ENCODE results near the gene DNAH10.

DNAH10 gene

DNA sequence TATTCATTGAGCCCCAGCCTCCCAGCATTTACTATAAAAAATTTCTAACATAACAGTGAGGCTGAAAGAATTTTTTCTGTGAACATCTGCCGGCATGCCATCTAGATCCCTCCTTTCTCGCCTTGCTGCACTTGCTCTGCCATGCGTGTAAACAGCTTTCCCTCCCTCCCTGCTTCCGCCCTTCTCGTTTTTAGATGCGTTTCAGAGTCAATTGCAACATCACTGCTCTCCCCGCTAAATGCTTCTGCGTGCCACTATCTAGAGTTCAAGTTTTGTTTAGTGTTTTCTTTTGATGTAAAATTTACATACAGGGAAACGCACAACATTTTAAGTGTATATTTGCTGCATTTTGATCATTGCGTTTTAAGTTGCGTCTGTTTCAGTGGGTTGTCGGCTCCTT is 126.9 kb downstream of the DNAH10 start:
- no peak for DNase-seq (ENCODE audit: low read depth in 2 of 2)

GRCh38 chr12:123889848-123890535 is 127.9 kb downstream of the DNAH10 start:
- DNase-seq (ENCODE audit: low read depth in 2 of 2), result no peak

DNA sequence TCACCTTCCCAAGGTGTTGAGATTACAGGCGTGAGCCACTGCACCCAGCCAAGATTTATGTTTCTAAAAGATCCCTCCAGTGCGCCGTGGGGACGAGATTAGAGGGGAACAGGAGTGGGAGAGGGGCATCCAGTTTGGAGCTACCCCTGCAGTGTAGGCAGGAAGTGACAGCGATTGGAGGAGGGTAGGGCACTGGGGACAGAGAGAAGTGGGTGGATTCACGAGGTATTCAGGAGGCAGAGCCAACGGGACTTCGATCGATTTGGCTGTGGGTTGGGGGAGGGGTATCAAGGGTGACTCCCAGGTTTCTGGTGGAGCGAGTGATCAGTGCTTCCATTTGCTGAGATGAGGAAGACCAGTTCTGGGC is 128.4 kb downstream of the DNAH10 start:
- DNase-seq (ENCODE audit: low read depth in 2 of 2), result no peak

- DNase-seq (ENCODE audit: low read depth in 2 of 2), result no peak
Observed at GRCh38 chr12:123891011-123891410, 128.9 kb downstream of the DNAH10 start.

GRCh38 chr12:123891516-123892179 is 129.5 kb downstream of the DNAH10 start:
- DNase-seq (ENCODE audit: low read depth in 2 of 2), result no peak

- no peak for DNase-seq (ENCODE audit: low read depth in 2 of 2)
Observed at GRCh38 chr12:123892180-123892559, 130.1 kb downstream of the DNAH10 start.

DNA sequence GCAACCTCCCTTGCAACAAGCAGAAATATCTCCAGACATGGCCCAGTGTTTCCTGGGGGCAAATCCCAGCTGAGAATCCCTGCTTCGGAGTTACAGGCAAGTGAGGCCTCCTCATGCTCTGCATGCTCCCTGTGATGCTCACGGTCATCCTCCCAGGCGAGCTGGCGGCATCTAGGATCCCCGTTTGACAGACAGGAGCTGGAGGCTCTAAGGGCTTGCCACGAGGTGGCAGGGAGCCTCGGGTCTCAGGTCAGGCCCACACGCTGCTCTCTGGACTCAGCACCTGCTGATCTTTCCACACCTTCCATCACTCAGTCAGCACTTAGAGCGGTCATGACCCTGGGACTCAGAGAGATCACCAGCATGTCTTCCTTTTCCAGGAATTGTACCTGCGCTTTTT is 130.8 kb downstream of the DNAH10 start:
- DNase-seq (ENCODE audit: low read depth in 2 of 2), result no peak

DNA sequence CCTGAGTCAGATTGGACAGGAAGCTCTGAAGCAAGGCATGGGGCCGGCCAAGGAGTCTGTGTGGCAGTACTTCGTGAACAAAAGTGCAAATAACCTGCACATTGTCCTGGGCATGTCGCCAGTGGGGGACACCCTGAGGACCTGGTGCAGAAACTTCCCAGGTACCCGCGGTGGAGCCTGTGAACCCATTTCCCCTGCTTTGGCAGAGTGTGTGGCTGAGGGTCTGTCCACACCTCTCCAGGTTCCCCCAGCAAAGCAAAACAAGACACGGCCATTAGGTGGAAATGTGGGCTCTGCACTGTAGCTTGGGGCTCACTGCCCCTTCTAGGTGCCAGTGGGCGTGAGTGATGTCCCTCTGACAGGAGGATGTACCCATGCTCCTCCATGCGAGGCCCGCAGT is 131.2 kb downstream of the DNAH10 start:
- no peak for DNase-seq (ENCODE audit: low read depth in 2 of 2)

DNA sequence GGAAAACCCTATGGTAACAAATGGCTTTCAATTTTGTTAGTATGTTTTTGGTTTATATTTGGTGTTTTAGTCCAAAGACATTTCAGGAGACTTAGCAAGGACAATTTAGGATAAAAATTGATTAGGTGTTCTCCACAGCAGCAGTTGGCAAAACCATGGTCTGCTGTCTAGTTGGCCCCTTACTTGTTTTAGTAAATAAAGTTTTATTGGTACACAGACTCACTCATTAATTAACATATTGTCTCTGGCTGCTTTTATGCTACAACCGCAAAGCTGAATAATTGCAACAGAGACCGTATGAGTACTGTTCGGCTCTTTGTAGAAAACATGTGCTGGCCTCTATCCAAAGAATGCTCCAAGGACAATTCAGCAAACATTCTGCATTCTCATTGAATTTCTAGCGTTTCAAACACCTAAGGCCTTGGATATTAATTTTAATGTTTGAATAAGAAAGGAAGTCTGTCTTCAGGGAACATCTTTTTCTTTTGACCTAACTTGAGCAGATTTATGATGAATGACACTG is 132.8 kb downstream of the DNAH10 start:
- DNase-seq (ENCODE audit: low read depth in 2 of 2), result no peak

DNA sequence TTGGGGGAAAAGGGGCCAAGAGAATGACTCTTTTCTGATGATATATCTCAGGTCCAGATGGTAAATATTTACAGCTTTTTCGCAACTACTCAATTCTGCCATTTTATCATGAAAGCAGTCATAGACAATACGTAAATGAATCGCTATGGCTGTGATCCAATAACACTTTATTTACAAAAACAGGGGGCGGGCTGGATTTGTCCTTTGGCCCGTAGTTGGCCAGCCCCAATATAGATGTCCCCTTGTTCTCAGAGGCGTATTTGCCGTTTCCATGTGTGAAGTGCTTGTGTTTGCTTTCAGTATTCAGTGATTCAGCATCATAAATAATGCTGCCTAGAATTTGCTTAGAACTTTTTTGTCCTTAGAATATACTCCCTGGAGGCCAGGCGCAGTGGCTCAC is 133.3 kb downstream of the DNAH10 start:
- DNase-seq (ENCODE audit: low read depth in 2 of 2), result no peak

DNA sequence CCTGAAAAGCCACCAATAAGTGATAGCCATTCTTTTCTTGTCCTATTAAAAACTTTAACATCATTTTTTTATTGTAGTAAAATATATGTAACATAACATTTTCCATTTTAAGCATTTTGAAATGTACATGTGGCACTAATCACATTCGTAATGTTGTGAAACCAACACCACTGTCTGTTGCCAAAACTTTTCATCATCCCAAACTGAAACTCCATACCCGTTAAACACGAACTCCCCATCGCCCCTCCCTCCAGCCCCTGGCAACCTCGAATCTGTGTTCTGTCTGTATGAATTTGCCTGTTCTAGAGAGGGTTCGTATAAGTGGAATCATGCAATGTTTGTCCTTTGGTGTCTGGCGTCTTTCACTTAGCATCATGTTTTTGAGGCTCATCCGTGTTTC is 134.7 kb downstream of the DNAH10 start:
- peak; percentile 83 to 86 for DNase-seq (ENCODE audit: low read depth in 2 of 2)

DNA sequence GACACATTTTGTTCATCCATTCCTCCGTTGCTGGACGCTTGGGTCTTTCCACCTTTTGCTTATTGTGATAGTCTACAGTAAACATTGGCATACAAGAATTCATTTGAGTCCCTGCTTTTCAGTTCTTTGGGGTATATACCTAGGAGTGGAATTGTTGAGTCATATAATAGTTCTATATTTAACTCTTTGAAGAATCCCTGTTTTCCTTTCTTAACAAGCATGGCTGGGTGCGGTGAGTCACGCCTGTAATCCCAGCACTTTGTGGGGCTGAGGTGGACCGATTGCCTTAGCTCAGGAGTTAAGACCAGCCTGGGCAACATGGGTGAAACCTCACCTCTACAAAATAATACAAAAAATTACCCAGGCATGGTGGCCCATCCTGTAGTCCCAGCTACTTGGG is 135.1 kb downstream of the DNAH10 start:
- peak; percentile 62 to 63 for DNase-seq (ENCODE audit: low read depth in 2 of 2)

DNA sequence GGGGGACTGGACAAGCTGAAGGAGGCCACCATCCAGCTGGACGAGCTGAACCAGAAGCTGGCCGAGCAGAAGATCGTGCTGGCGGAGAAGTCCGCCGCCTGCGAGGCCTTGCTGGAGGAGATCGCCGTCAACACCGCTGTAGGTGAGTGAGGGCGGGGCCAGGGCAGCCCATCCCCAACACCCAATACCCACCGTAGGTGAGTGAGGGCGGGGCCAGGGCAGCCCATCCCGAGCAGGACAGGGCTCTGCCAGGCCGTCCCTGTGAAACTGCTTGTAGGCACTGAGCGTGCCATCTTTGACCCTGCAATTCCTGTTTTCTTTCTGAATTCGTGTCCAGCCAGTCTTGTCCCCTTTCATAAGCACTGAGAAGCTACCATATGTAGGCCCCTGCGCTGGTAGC is 136.6 kb downstream of the DNAH10 start:
- no peak for DNase-seq (ENCODE audit: low read depth in 2 of 2)

DNA sequence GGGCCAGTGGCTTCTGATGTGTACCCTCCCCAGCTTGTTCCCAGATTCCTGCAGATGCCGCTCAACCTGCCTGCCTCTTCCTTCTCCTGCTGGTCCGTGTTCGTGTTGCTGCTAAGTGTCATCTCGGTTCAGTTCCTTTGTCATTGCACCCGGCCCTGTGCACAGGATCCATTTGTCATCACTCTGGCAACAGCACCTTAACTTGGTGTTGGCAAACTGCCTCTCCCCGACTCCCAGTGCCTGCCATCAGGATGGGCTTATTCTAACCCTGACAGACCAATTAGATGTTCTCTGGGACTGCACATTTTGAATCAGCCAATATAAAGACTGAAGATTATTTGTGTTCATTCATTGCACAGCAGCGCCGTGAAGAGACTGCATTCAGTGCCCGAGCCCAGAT is 137.3 kb downstream of the DNAH10 start:
- DNase-seq (ENCODE audit: low read depth in 2 of 2), result no peak

- DNase-seq (ENCODE audit: low read depth in 2 of 2), result no peak
Observed at GRCh38 chr12:123900871-123901376, 138.8 kb downstream of the DNAH10 start.

DNA sequence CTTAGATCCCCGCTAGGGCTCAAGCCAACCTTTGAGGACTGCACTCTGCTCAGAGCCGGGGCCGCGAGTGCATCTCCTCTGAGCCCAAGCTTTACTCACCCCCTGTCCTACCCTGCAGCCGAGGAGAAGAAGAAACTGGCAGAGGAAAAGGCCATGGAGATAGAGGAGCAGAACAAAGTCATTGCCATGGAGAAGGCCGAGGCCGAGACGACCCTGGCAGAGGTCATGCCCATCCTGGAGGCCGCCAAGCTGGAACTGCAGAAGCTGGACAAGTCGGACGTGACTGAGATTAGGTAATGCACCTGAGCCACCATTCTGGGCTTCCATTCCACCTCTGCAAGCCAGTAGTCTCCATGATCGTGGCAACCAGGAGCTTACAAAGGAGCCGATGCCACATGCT is 140.7 kb downstream of the DNAH10 start:
- no peak for DNase-seq (ENCODE audit: low read depth in 2 of 2)

DNA sequence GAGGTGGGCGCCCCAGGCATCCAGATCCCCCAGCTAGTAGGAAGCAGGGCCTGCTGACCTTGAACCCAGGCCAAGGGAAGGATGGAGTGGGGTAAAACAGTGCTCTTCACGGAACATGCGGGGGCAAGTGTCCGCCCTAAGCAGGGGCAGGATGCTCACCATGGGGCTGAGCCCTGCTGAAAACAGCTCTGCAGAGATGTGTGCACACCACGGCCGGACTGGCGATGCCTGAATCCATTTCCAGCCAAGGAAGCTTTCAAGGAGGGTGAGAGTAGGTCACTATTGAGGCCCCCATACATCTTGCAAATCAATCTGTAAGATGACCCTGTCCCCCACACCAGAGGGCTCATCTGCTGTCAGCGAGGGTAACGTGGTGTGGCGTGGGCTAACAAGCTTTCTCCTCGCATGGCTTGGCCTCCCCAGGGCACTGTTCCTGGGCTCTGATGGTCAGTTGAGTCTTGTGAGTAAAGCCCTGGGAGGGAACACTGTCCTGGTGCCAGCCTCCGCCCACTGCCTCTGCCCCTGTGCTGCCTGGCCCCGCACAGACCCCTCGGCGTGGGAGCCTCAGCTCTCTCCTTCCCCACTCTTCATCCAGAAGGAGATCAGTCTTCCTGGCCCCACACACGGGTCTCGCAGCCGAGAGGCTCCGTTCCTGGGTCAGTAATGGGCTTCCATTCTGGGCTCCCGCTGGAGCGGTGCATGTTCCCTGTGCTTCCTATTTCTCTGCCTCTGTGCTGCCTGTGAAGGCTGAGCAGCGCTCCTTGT is 141.4 kb downstream of the DNAH10 start:
- no peak for DNase-seq (ENCODE audit: low read depth in 2 of 2)

- DNase-seq (ENCODE audit: low read depth in 2 of 2), result peak; percentile 79 to 80
Observed at GRCh38 chr12:123905319-123905925, 143.3 kb downstream of the DNAH10 start.

DNA sequence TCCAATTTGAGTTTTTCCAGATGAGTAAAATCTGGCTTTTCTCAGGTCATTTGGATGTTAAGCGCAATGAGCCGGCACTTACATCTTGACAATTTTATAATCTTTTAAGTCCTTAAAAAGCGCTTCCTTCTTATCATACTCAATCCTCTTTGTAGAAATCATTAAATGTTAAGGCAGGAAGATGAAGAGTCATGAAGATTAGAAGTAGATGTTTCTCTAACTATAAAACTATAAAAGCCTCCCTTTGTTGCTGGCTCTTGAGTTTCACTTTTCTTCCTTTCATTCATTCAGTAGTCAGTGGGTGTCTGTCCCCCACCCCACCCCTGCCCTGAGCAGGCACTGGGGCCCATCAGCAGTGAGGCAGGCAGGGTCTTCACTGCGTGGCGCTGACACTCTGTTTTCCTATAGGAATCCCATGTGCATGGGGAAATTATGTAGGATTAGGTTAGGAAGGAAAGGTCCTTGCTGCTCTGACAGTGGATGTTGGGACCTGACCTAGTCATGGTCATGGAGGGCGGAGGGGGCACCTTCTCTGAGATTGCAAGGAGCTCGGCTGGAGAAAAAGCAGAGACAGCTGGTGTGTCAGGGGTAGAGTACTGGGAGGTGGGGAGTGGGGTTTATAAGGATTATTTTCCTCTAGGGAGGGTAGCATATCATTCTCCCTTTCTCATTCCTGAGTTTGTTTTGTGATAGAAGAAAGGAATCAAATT is 144.8 kb downstream of the DNAH10 start:
- DNase-seq (ENCODE audit: low read depth in 2 of 2), result no peak

- DNase-seq (ENCODE audit: low read depth in 2 of 2), result no peak
Observed at GRCh38 chr12:123907726-123908476, 145.8 kb downstream of the DNAH10 start.

All from fibroblast of skin of left quadriceps (primary cell).